Ascending aorta (tissue), 2 donors: ENCODE data around the gene FOXI2. TPM values are rescaled to one million over a fixed set of nuclear protein-coding genes. Genes with fewer than 3 reads are reported as not detected.

Source experiments
- DNase-seq, 2 donors: peaks; one replicate each; pipeline ENCODE4 v3.0.0-alpha.2; 2019; ENCODE audit warnings: low spot score in 2 of 2
- H3K27ac ChIP-seq, 2 donors: fragments of 200-600 bp; sonication (generic); one replicate each; pipeline ENCODE4 v1.5.1; 2016 to 2017; ENCODE audit warnings: mild to moderate bottlenecking in 1 of 2
- H3K27me3 ChIP-seq: fragments of 200-600 bp; sonication (generic); one replicate; pipeline ENCODE4 v1.5.1; 2017
- H3K36me3 ChIP-seq, 2 donors: fragments of 200-600 bp; sonication (generic); one replicate each; pipeline ENCODE4 v1.5.1; 2016
- H3K4me1 ChIP-seq, 2 donors: fragments of 200-600 bp; sonication (generic); one replicate each; pipeline ENCODE4 v1.5.1; 2016 to 2017; ENCODE audit warnings: mild to moderate bottlenecking in 1 of 2
- H3K4me3 ChIP-seq, 2 donors: fragments of 200-600 bp; sonication (generic); one replicate each; pipeline ENCODE4 v1.5.1; 2016 to 2017; ENCODE audit warnings: mild to moderate bottlenecking in 1 of 2
- H3K9me3 ChIP-seq, 2 donors: fragments of 200-600 bp; sonication (generic); one replicate each; pipeline ENCODE4 v1.5.1; 2016
- CTCF ChIP-seq, 3 experiments: fragments of 200-600 bp in 2 of 3; fragments of 450-650 bp in 1 of 3; sonication (generic) in 2 of 3; IDR thresholded peaks; one replicate each; pipeline ENCODE4 v1.5.1; 2016 to 2019; ENCODE audit warnings: antibody characterized with exemption in 3 of 3, mild to moderate bottlenecking in 1 of 3, moderate library complexity in 1 of 3
- intact Hi-C: fragments of 100-400 bp; cut with DNase I; formaldehyde crosslinking; loops from one replicate; pipeline ENCODE4 v1.15.1; 2023
- total RNA-seq: library from RNA; depleted of rRNA; stranded (reverse); fragments of >200 nt; gene quantifications from one replicate; pipeline ENCODE4 v1.1.0, GENCODE V29; 2016

Gene FOXI2
- not detected for total RNA-seq

- Histone ChIP-seq H3K9me3 (no peaks in the 10 kb centered on the region), H3K27ac (no peak within 1 kb of the TSS), H3K4me3 (peak within 1 kb of the TSS in 1 of 2 donors; percentile 31), H3K27me3 (no peaks in the 10 kb centered on the region), H3K36me3 (no peaks in the 10 kb centered on the region), H3K4me1 (no peaks in the 10 kb centered on the region)
- intact Hi-C loops: no loop called here
- no peak for TF ChIP-seq CTCF (IDR thresholded peaks at IDR 0.05)
- DNase-seq: no peak
These were observed at the start of gene FOXI2 for GRCh38 chr10:127736915-127737562. FOXI2 (plus strand) TSS chr10:127737185; CDS start chr10:127737274, 89 bp downstream.

GRCh38 chr10:127687548-127687947 is 49.4 kb upstream of the FOXI2 start:
- no peak for TF ChIP-seq CTCF (IDR thresholded peaks at IDR 0.05)
- Histone ChIP-seq H3K27ac (no peak overlapping the region), H3K36me3 (no peaks in the 10 kb centered on the region), H3K4me3 (no peak overlapping the region), H3K27me3 (no peaks in the 10 kb centered on the region), H3K4me1 (no peaks in the 10 kb centered on the region), H3K9me3 (no peaks in the 10 kb centered on the region)
- DNase-seq: no peak
- intact Hi-C loops: no loop called here

GRCh38 chr10:127690176-127690835 is 46.7 kb upstream of the FOXI2 start:
- H3K4me1 ChIP-seq: no peaks in the 10 kb centered on the region
- no peaks in the 10 kb centered on the region for H3K9me3 ChIP-seq
- H3K4me3 ChIP-seq: no peak overlapping the region
- no peaks in the 10 kb centered on the region for H3K27me3 ChIP-seq
- no peak for DNase-seq
- H3K36me3 ChIP-seq: no peaks in the 10 kb centered on the region
- no peak overlapping the region for H3K27ac ChIP-seq
- intact Hi-C loops: no loop called here
- no peak for TF ChIP-seq CTCF (IDR thresholded peaks at IDR 0.05)

GRCh38 chr10:127694580-127695193 is 42.3 kb upstream of the FOXI2 start:
- no peak overlapping the region for H3K27ac ChIP-seq

GRCh38 chr10:127695431-127695830 is 41.6 kb upstream of the FOXI2 start:
- H3K4me3 ChIP-seq: no peak overlapping the region
- H3K36me3 ChIP-seq: no peaks in the 10 kb centered on the region
- DNase-seq: no peak
- no peak overlapping the region for H3K27ac ChIP-seq
- TF ChIP-seq CTCF (IDR thresholded peaks at IDR 0.05): no peak
- no peaks in the 10 kb centered on the region for H3K27me3 ChIP-seq
- H3K4me1 ChIP-seq: no peaks in the 10 kb centered on the region
- H3K9me3 ChIP-seq: no peaks in the 10 kb centered on the region
- intact Hi-C loops: no loop called here

More at GRCh38 chr10:127694580-127695193, 42.3 kb upstream of the FOXI2 start:
- no peak overlapping the region for H3K4me3 ChIP-seq
- DNase-seq: no peak
- no peaks in the 10 kb centered on the region for H3K36me3 ChIP-seq
- no peak for TF ChIP-seq CTCF (IDR thresholded peaks at IDR 0.05)
- no peaks in the 10 kb centered on the region for H3K4me1 ChIP-seq
- intact Hi-C loops: no loop called here
- no peaks in the 10 kb centered on the region for H3K9me3 ChIP-seq
- H3K27me3 ChIP-seq: no peaks in the 10 kb centered on the region
